Activated T-cell treated with anti-CD3 and anti-CD28 coated beads, Interleukin-2, amount 50 U/mL, for 4 hours (primary cell): ENCODE measurements around the gene ANXA2. TPM values are rescaled to one million over a fixed set of nuclear protein-coding genes. Genes with fewer than 3 reads are reported as not detected.
"Not testable (repeated sequence)": the region's sequence is repeated elsewhere in the genome, so short reads cannot be mapped to it uniquely, and the experiment has no call there.

ENCODE experiments used
- ATAC-seq, 2 donors: fragments of 200-7000 bp; cut with Tn5 transposase; one replicate each; pipeline ENCODE4 v1.10.0; 2021
- DNase-seq: peaks from one replicate; pipeline ENCODE4 v3.0.0-alpha.2; 2020
- H3K27me3 Mint-ChIP-seq: one replicate; pipeline ENCODE4 v1.8.0; 2021; ENCODE audit warnings: low read depth, mixed read lengths
- H3K36me3 Mint-ChIP-seq: one replicate; pipeline ENCODE4 v1.8.0; 2022; ENCODE audit warnings: mixed read lengths; ENCODE audit not compliant: insufficient read depth
- H3K4me1 Mint-ChIP-seq: one replicate; pipeline ENCODE4 v1.8.0; 2021; ENCODE audit warnings: low read depth, mixed read lengths
- H3K4me3 Mint-ChIP-seq: one replicate; pipeline ENCODE4 v1.8.0; 2021; ENCODE audit warnings: mild to moderate bottlenecking, moderate library complexity, mixed read lengths
- H3K9me3 Mint-ChIP-seq: one replicate; pipeline ENCODE4 v1.8.0; 2021; ENCODE audit warnings: mixed read lengths
- total RNA-seq, 3 donors: library from RNA; stranded (reverse); gene quantifications; one replicate each; pipeline ENCODE4 v1.2.1, GENCODE V29; 2021

The ANXA2 gene
- total RNA-seq, 3 donors from 2014 or later = 60.6 to 104 (median 75.1) TPM

GRCh38 chr15:60418096-60418495 is 20.3 kb upstream of the ANXA2 start:
- ATAC-seq = no peak
- H3K4me1 Mint-ChIP-seq = no peaks in the 10 kb centered on the region
- H3K27me3 Mint-ChIP-seq = no peaks in the 10 kb centered on the region
- H3K9me3 Mint-ChIP-seq = no peaks in the 10 kb centered on the region
- no peak overlapping the region for H3K4me3 Mint-ChIP-seq
- H3K36me3 Mint-ChIP-seq = peaks cover 13% of the 10 kb centered on the region
- no peak for DNase-seq

GRCh38 chr15:60417112-60417511 is 19.3 kb upstream of the ANXA2 start:
- Mint-ChIP-seq H3K4me3 (no peak overlapping the region), H3K27me3 (no peaks in the 10 kb centered on the region), H3K36me3 (peaks cover 10% of the 10 kb centered on the region), H3K9me3 (no peaks in the 10 kb centered on the region), H3K4me1 (no peaks in the 10 kb centered on the region)
- no peak for ATAC-seq
- no peak for DNase-seq

GRCh38 chr15:60416484-60416883 is 18.7 kb upstream of the ANXA2 start:
- peaks cover 10% of the 10 kb centered on the region for H3K36me3 Mint-ChIP-seq
- no peak for ATAC-seq
- H3K27me3 Mint-ChIP-seq = no peaks in the 10 kb centered on the region
- no peak overlapping the region for H3K4me3 Mint-ChIP-seq
- H3K4me1 Mint-ChIP-seq = no peaks in the 10 kb centered on the region
- H3K9me3 Mint-ChIP-seq = no peaks in the 10 kb centered on the region
- DNase-seq = no peak

GRCh38 chr15:60414016-60414682 is 16.4 kb upstream of the ANXA2 start:
- Mint-ChIP-seq H3K36me3 (no peaks in the 10 kb centered on the region), H3K27me3 (no peaks in the 10 kb centered on the region), H3K4me1 (peaks cover 4% of the 10 kb centered on the region), H3K4me3 (no peak overlapping the region), H3K9me3 (no peaks in the 10 kb centered on the region)
- ATAC-seq (no peak), DNase-seq (no peak)

- H3K4me3 Mint-ChIP-seq = no peak overlapping the region
- H3K4me1 Mint-ChIP-seq = peaks cover 10% of the 10 kb centered on the region
- no peaks in the 10 kb centered on the region for H3K9me3 Mint-ChIP-seq
- no peaks in the 10 kb centered on the region for H3K36me3 Mint-ChIP-seq
- H3K27me3 Mint-ChIP-seq = no peaks in the 10 kb centered on the region
- no peak for ATAC-seq
- DNase-seq = no peak
Measured at GRCh38 chr15:60413231-60413824, 15.5 kb upstream of the ANXA2 start.

- not testable (repeated sequence) for ATAC-seq, DNase-seq, H3K27me3 Mint-ChIP-seq, H3K36me3 Mint-ChIP-seq, H3K4me3 Mint-ChIP-seq, H3K9me3 Mint-ChIP-seq
- H3K4me1 Mint-ChIP-seq = peaks cover 13% of the 10 kb centered on the region
Measured at GRCh38 chr15:60412807-60413206, 15.0 kb upstream of the ANXA2 start.

GRCh38 chr15:60411774-60412425 is 14.1 kb upstream of the ANXA2 start:
- Mint-ChIP-seq H3K36me3 (no peaks in the 10 kb centered on the region), H3K4me1 (peaks cover 13% of the 10 kb centered on the region), H3K9me3 (no peaks in the 10 kb centered on the region), H3K27me3 (no peaks in the 10 kb centered on the region), H3K4me3 (no peak overlapping the region)
- ATAC-seq (no peak), DNase-seq (no peak)

- H3K4me3 Mint-ChIP-seq, DNase-seq, H3K9me3 Mint-ChIP-seq, H3K27me3 Mint-ChIP-seq, ATAC-seq, H3K36me3 Mint-ChIP-seq: not testable (repeated sequence)
- peaks cover 15% of the 10 kb centered on the region for H3K4me1 Mint-ChIP-seq
Measured at GRCh38 chr15:60410350-60410749, 12.6 kb upstream of the ANXA2 start.

- Mint-ChIP-seq H3K9me3 (no peaks in the 10 kb centered on the region), H3K4me3 (no peak overlapping the region), H3K36me3 (no peaks in the 10 kb centered on the region), H3K27me3 (no peaks in the 10 kb centered on the region), H3K4me1 (peaks cover 15% of the 10 kb centered on the region)
- DNase-seq (no peak), ATAC-seq (peak in 1 of 2 donors; percentile 56)
Measured at GRCh38 chr15:60408463-60408981, 10.7 kb upstream of the ANXA2 start.

GRCh38 chr15:60407415-60407805 is 9.6 kb upstream of the ANXA2 start:
- DNase-seq (no peak), ATAC-seq (no peak)
- Mint-ChIP-seq H3K4me1 (peaks cover 15% of the 10 kb centered on the region), H3K27me3 (no peaks in the 10 kb centered on the region), H3K36me3 (no peaks in the 10 kb centered on the region), H3K4me3 (no peak overlapping the region), H3K9me3 (no peaks in the 10 kb centered on the region)

- H3K4me3 Mint-ChIP-seq = no peak overlapping the region
- H3K4me1 Mint-ChIP-seq = peaks cover 15% of the 10 kb centered on the region
- no peaks in the 10 kb centered on the region for H3K36me3 Mint-ChIP-seq
- no peaks in the 10 kb centered on the region for H3K9me3 Mint-ChIP-seq
- no peaks in the 10 kb centered on the region for H3K27me3 Mint-ChIP-seq
- no peak for ATAC-seq
- DNase-seq = no peak
Measured at GRCh38 chr15:60406513-60407414, 9.0 kb upstream of the ANXA2 start.

GRCh38 chr15:60405399-60405798 is 7.6 kb upstream of the ANXA2 start:
- Mint-ChIP-seq H3K36me3 (no peaks in the 10 kb centered on the region), H3K4me1 (peaks cover 15% of the 10 kb centered on the region), H3K9me3 (no peaks in the 10 kb centered on the region), H3K4me3 (no peak overlapping the region), H3K27me3 (no peaks in the 10 kb centered on the region)
- ATAC-seq (no peak), DNase-seq (no peak)

GRCh38 chr15:60404351-60404750 is 6.6 kb upstream of the ANXA2 start:
- H3K9me3 Mint-ChIP-seq, H3K4me3 Mint-ChIP-seq, ATAC-seq: not testable (repeated sequence)

GRCh38 chr15:60400944-60401343 is 3.2 kb upstream of the ANXA2 start:
- no peak for DNase-seq
- Mint-ChIP-seq H3K36me3 (peaks cover 2% of the 10 kb centered on the region), H3K4me3 (no peak overlapping the region), H3K9me3 (no peaks in the 10 kb centered on the region), H3K27me3 (no peaks in the 10 kb centered on the region), H3K4me1 (peaks cover 24% of the 10 kb centered on the region)
- no peak for ATAC-seq

More at GRCh38 chr15:60404351-60404750, 6.6 kb upstream of the ANXA2 start:
- H3K36me3 Mint-ChIP-seq, H3K27me3 Mint-ChIP-seq, DNase-seq: not testable (repeated sequence)
- peaks cover 15% of the 10 kb centered on the region for H3K4me1 Mint-ChIP-seq
